Fibroblast of villous mesenchyme (primary cell): ENCODE measurements around the gene PPM1J. TPM values are rescaled to one million over a fixed set of nuclear protein-coding genes. Genes with fewer than 3 reads are reported as not detected.

Source experiments
- DNase-seq: peaks from one replicate; pipeline ENCODE4 v3.0.0-alpha.2; 2010; ENCODE audit warnings: low read depth
- H3K4me3 ChIP-seq: 2 replicates; pipeline ENCODE4 v1.5.1; 2011; ENCODE audit warnings: low read depth, mild to moderate bottlenecking, low read length
- total RNA-seq: library from RNA; depleted of rRNA; stranded (reverse); fragments of >200 nt; gene quantifications from 2 replicates; pipeline ENCODE4 v1.2.3, GENCODE V29; 2012
- TF ChIP-seq, protein P1 (sequence below): IDR thresholded peaks from 2 replicates; pipeline ENCODE4 v1.5.1; 2012; ENCODE audit warnings: low read depth, mild to moderate bottlenecking, low read length; ENCODE audit not compliant: insufficient read depth

Gene PPM1J
- total RNA-seq, 1 donor = 0.43 TPM

DNA sequence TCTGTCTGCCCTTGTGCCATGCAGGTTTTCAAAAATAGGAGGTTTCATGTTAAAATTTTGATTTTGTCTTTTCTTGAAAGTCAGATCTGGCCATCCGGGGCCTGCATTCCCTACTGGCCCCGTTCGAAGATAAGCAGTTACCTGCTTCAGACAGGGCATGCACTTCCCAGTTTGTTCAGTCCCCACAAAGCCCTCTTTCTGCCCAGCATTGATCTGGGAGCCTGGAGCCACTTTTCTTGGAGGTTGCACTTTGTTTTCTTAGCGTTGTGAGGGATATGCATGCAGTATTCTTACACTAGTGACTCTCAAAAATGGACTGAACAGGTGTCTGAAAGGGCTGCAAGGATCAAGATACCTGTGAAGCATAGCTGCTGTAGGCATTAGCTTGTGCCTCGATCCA is 29.2 kb downstream of the PPM1J start:
- no peak for DNase-seq
- TF ChIP-seq, protein P1, sequence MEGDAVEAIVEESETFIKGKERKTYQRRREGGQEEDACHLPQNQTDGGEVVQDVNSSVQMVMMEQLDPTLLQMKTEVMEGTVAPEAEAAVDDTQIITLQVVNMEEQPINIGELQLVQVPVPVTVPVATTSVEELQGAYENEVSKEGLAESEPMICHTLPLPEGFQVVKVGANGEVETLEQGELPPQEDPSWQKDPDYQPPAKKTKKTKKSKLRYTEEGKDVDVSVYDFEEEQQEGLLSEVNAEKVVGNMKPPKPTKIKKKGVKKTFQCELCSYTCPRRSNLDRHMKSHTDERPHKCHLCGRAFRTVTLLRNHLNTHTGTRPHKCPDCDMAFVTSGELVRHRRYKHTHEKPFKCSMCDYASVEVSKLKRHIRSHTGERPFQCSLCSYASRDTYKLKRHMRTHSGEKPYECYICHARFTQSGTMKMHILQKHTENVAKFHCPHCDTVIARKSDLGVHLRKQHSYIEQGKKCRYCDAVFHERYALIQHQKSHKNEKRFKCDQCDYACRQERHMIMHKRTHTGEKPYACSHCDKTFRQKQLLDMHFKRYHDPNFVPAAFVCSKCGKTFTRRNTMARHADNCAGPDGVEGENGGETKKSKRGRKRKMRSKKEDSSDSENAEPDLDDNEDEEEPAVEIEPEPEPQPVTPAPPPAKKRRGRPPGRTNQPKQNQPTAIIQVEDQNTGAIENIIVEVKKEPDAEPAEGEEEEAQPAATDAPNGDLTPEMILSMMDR = no peak
- no peak overlapping the region for H3K4me3 ChIP-seq

DNA sequence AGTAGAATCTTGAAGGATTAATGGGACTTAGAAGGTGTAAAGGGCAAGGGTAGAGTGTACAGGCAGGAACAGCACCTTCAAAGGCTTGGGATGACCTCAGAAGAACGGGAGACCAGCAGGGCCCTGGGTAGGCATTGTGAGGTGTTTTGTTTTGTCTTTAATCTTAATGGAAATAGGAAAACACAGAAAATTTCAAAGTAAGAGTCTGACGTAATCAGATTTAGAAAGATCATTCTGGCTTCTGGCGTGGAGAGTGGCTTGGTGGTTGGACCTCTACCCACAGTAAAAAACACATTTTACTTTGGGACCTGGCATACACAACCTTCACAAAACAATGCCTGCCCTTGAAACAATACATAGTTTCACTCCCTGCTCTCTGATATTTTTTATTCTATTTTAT is 36.5 kb downstream of the PPM1J start:
- TF ChIP-seq, protein P1 = no peak
- H3K4me3 ChIP-seq = no peak overlapping the region
- DNase-seq = no peak

DNA sequence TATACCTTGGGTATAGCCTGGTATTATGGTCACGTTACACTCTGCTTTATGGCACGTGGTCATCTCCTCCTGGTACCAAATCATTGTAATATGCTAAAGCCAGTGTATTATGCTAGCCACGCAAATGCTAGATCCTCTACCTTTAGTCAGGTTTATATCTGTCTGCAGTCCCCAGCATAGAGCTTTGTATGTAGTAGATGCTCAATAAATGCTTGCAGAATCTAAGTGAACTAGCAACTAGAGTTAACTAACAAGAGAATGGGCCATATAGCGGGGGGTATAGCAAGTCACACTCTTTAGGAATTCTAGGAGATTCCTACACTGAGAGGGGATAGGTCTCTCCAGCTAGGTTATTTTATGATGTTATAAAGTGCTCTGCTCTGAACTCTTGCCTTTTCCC is 37.6 kb downstream of the PPM1J start:
- no peak overlapping the region for H3K4me3 ChIP-seq
- TF ChIP-seq, protein P1 = no peak
- DNase-seq = no peak

DNA sequence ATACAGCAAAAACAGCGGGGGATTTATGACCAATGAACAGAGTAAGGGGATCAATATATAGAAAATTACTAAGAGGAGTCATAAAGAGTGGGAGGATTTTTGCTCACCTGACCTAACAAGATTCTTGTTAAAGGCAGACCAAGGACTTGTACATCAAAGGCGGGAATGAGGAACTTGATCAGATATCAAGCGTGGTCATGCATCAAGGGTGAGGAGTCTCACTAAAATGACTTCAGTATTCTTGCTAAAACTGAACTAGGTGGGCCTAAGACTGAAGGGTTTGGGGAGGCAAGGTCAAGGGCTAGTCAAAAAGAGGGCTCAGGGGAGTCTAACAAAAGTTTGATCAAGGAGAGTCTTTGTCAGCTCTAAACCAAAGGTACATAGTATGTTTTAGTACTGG is 38.6 kb downstream of the PPM1J start:
- no peak for DNase-seq
- no peak overlapping the region for H3K4me3 ChIP-seq
- TF ChIP-seq, protein P1 = no peak

DNA sequence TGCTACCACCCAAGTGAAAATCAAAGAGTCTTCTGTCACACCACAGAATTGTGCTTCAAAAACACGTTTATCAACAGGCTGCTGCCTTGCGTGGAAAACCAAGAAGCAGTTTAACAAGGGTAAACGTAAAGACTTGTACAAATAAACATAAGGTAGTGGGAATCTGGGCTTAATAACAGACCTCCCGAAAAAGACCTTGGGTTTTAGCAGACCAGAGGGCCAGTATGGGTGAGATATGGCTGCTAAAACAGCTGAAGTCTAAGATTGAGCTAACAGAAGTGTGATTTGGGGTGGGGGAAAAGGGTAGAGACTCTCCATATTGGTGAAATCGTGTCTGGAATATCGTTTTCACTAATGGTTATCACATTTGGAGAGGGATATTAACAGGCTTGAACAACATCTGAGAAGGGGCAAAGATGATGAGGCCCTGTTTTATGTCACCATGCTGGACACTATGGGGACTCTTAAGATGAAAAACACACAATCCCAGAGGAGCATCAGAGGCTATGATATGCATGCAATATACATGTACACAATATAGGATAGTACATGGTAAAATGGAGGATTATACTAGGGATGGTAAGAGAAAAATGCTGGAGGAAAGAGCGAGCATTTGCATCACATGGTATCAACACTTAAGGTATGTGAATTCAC is 39.3 kb downstream of the PPM1J start:
- DNase-seq = no peak
- H3K4me3 ChIP-seq = peak overlapping the region; percentile 82
- TF ChIP-seq, protein P1 = no peak

DNA sequence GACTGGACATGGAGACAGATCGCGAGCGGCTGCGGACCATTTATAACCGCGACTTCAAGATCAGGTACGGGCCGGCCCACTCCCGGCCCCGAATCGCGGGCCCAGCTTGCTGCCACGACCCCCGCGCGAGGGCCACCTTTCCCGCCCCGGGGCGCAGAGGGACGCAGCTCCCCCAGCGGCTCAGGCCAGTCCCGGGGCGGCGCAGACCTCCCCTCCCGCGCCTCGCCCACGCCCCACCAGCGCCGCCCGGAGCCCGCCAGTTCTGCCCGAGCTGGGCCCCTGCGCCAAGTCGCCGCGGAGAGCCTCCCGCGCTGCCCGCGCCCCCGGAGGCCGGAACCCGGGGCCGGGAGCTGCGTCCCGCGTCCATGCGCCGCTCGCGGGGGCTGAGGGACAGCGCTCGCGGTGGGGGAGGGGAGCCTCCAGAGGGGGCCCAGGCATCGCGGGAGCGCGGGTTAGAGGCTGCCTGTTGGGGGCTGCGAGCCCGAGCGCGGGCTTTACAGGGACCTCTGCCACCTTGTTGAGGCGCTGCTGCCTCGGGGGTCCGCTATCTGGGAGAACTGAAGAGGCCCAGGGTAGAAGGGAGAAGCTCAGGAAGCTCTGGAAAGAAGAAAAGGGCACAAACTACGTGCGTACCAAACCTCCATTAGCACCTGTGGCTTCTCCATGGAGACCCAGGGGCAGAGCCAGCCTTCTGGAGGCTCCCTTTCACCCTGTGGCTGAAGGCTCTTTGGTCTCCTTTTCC is 40.0 kb downstream of the PPM1J start:
- H3K4me3 ChIP-seq = peak overlapping the region; percentile 82
- no peak for DNase-seq

More for the DNA sequence above, 40.0 kb downstream of the PPM1J start:
- TF ChIP-seq, protein P1 = no peak
